OCI-LY7 (cell line): ENCODE data around the gene ATP9B. TPM values are rescaled to one million over a fixed set of nuclear protein-coding genes. Genes with fewer than 3 reads are reported as not detected.

Source experiments
- BruUV-seq: library from RNA; stranded (reverse); fragments of 400-500 nt; replicated peaks from 2 replicates; lab custom pipeline; 2021; lab: Mats Ljungman, UMichigan
- CTCF ChIA-PET: fragments of 300-600 bp; sonication (Branson Sonifier 250); formaldehyde crosslinking; loops from one replicate; lab custom pipeline; 2022; ENCODE audit warnings: antibody characterized with exemption; ENCODE audit not compliant: unreplicated experiment; lab: Charles Lee
- POLR2A ChIA-PET: fragments of 300-600 bp; sonication (Branson Sonifier 250); formaldehyde crosslinking; loops from one replicate; lab custom pipeline; 2022; ENCODE audit warnings: antibody characterized with exemption; lab: Charles Lee
- DNase-seq: peaks from one replicate; pipeline ENCODE4 v3.0.0-alpha.2; 2015; ENCODE audit warnings: low spot score
- H2AFZ ChIP-seq: fragments of 200-600 bp; sonication (generic), shearing (Covaris generic); 2 replicates; pipeline ENCODE4 v1.6.1; 2014; ENCODE audit warnings: mild to moderate bottlenecking, antibody characterized with exemption, low read length, moderate library complexity
- H3K27ac ChIP-seq: fragments of 200-600 bp; sonication (generic); 2 replicates; pipeline ENCODE4 v1.5.1; 2014; ENCODE audit warnings: mixed run types, low read depth, mild to moderate bottlenecking, moderate library complexity, low read length, inconsistent platforms; ENCODE audit not compliant: poor library complexity, severe bottlenecking
- H3K36me3 ChIP-seq: fragments of 200-600 bp; sonication (generic); 2 replicates; pipeline ENCODE4 v1.6.1; 2014; ENCODE audit warnings: mild to moderate bottlenecking, antibody characterized with exemption, low read length, moderate library complexity, mixed read lengths; ENCODE audit not compliant: insufficient read depth
- H3K4me1 ChIP-seq: fragments of 200-600 bp; sonication (generic); 2 replicates; pipeline ENCODE4 v1.5.1; 2014; ENCODE audit warnings: mild to moderate bottlenecking, low read length; ENCODE audit not compliant: insufficient read depth, poor library complexity, severe bottlenecking
- H3K4me2 ChIP-seq: fragments of 200-600 bp; sonication (generic); 2 replicates; pipeline ENCODE4 v1.6.1; 2014; ENCODE audit warnings: mild to moderate bottlenecking, low read length
- H3K4me3 ChIP-seq: fragments of 200-600 bp; sonication (generic); 2 replicates; pipeline ENCODE4 v1.5.1; 2014; ENCODE audit warnings: mild to moderate bottlenecking, low read depth, low read length; ENCODE audit not compliant: poor library complexity, severe bottlenecking
- H3K79me2 ChIP-seq: fragments of 200-600 bp; sonication (generic); 2 replicates; pipeline ENCODE4 v1.6.1; 2016; ENCODE audit warnings: low read depth, mild to moderate bottlenecking, low read length, moderate library complexity, mixed read lengths; ENCODE audit not compliant: insufficient read depth
- H3K9me2 ChIP-seq: fragments of 200-600 bp; sonication (generic); 2 replicates; pipeline ENCODE4 v1.6.1; 2016; ENCODE audit warnings: mild to moderate bottlenecking, low read length, mixed read lengths; ENCODE audit not compliant: insufficient read depth
- H3K9me3 ChIP-seq: fragments of 200-600 bp; sonication (generic); 2 replicates; pipeline ENCODE4 v1.6.1; 2014; ENCODE audit warnings: mild to moderate bottlenecking, mixed run types, low read length, mixed read lengths
- H4K20me1 ChIP-seq: fragments of 200-600 bp; sonication (generic); 2 replicates; pipeline ENCODE4 v1.6.1; 2014; ENCODE audit warnings: mild to moderate bottlenecking, antibody characterized with exemption, low read length, moderate library complexity, mixed read lengths; ENCODE audit not compliant: insufficient read depth
- EZH2phosphoT487 ChIP-seq: fragments of 200-600 bp; sonication (generic); IDR thresholded peaks from 2 replicates; pipeline ENCODE4 v1.6.1; 2018; ENCODE audit warnings: low read depth, borderline replicate concordance, mild to moderate bottlenecking, mixed run types, antibody characterized with exemption, low read length, moderate library complexity, mixed read lengths
- intact Hi-C: fragments of 100-400 bp; cut with micrococcal nuclease; formaldehyde crosslinking; loops from one replicate; pipeline ENCODE4 v1.10.0; 2022; ENCODE audit not compliant: unreplicated experiment
- total RNA-seq, 2 experiments: library from RNA; depleted of rRNA in 1 of 2; stranded (reverse); fragments of >200 nt in 1 of 2; shearing (Covaris generic) in 1 of 2; gene quantifications; 2 replicates each; pipeline ENCODE4 v1.2.3, GENCODE V29; 2014 to 2022
- TF ChIP-seq, protein P1 (sequence below): fragments of 200-600 bp; sonication (generic); conservative IDR thresholded peaks from 2 replicates; pipeline ENCODE4 v1.5.1; 2014; ENCODE audit warnings: mild to moderate bottlenecking, antibody characterized with exemption, low read length, moderate library complexity, mixed read lengths

Gene ATP9B
- total RNA-seq, 2 experiments from 2014 or later, result 27.1 to 36.4 TPM

DNA sequence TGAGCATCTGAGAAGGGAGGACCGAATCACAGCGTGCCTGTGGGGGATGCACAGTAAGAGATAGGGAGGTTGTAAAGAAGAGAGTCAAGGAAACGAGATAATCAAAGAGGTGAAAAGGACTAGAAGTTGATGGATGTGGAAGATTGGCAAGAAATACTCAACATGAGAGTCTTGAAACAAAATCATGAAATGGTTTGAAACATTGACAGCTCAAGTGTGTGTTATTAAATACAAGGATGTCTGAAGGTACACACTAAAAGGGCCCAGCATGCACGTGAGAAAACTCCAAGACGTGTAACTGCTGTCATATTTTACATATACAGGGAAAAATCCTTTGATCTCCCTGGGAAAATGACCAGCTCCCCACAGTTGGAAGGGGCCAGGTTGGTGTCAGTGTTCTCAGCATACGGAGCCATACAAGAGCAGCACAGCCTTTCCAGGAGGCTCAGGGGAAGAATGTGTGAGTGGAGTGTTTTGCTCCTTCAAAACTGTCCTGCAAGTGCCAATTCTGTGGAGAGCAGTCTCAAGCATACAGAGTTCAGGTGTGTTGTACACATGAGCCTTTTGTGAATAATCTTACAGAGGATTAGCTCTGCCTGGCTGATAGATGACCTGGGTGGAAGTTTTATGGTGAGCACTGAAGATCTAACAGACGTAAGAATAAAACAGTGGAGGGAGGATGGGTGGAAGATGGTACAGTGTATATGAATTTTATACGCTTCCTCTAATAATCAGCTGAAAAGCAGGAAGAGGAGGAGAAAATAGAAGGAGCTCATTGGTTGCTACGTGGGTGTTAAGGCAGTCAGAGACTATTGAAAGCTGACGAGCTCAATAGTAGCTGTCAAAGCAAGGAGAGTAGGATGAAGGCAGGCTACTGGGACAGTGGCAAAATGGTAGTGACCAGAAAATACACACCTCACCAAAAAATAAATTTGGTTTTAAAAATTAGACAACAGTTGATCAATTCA, 126.8 kb downstream of the ATP9B start:
- TF ChIP-seq, protein P1, sequence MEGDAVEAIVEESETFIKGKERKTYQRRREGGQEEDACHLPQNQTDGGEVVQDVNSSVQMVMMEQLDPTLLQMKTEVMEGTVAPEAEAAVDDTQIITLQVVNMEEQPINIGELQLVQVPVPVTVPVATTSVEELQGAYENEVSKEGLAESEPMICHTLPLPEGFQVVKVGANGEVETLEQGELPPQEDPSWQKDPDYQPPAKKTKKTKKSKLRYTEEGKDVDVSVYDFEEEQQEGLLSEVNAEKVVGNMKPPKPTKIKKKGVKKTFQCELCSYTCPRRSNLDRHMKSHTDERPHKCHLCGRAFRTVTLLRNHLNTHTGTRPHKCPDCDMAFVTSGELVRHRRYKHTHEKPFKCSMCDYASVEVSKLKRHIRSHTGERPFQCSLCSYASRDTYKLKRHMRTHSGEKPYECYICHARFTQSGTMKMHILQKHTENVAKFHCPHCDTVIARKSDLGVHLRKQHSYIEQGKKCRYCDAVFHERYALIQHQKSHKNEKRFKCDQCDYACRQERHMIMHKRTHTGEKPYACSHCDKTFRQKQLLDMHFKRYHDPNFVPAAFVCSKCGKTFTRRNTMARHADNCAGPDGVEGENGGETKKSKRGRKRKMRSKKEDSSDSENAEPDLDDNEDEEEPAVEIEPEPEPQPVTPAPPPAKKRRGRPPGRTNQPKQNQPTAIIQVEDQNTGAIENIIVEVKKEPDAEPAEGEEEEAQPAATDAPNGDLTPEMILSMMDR, result no peak
- TF ChIP-seq EZH2phosphoT487, result no peak
- Histone ChIP-seq H3K9me3 (peaks cover 13% of the 10 kb centered on the region; the same call in 1 of the 2 replicates), H3K4me3 (no peak overlapping the region), H3K36me3 (peaks cover 37% of the 10 kb centered on the region), H3K27ac (peak overlapping the region; percentile 93), H4K20me1 (no peaks in the 10 kb centered on the region), H3K79me2 (peaks cover 10% of the 10 kb centered on the region; the same call in 1 of the 2 replicates), H3K4me1 (peaks cover 75% of the 10 kb centered on the region), H2AFZ (no peak overlapping the region), H3K9me2 (no peaks in the 10 kb centered on the region), H3K4me2 (peak overlapping the region; percentile 77)
- ChIA-PET CTCF (interaction anchor here (0.6 kb wide), 1 partner anchor 18 kb away, joined by 4 read pairs; no protein-coding TSS in a partner anchor), POLR2A (interaction anchor here (0.7 to 1.9 kb wide), 5 partner anchors 8 to 572 kb away, joined by 3 to 11 read pairs (median 3); no protein-coding TSS in a partner anchor)
- no TSS peak for BruUV-seq
- intact Hi-C loops, result loop anchor here (2.0 to 5.0 kb wide), 2 partner anchors 51 to 124 kb away; no protein-coding TSS in a partner anchor
- no peak for DNase-seq

DNA sequence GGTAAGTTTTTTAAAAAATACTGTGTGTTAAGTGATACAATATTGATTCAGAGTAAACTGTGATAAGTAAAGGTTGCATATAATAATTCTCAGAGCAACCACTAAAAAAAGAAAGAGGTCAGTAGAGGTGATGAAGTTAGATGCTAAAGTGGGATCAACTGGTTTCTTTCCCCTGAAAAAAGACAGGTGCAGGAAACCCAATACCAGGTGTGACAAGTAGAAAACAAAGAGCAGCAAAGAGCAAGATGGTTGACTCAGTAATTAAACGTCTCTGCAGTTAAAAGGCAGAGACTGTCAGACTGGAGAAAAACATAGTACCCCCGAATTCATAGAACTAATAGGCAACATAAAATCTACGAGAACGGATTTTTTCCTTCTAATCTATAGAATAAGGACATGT, 128.3 kb downstream of the ATP9B start:
- POLR2A ChIA-PET, result no interaction called here
- CTCF ChIA-PET, result no interaction called here
- peak; percentile 73 for DNase-seq
- no peaks in the 10 kb centered on the region for H3K9me2 ChIP-seq
- H3K4me2 ChIP-seq, result peak overlapping the region; percentile 77
- H3K36me3 ChIP-seq, result peaks cover 24% of the 10 kb centered on the region
- H3K27ac ChIP-seq, result peak overlapping the region; percentile 93
- TF ChIP-seq, protein P1, result no peak
- no peak for TF ChIP-seq EZH2phosphoT487
- H4K20me1 ChIP-seq, result no peaks in the 10 kb centered on the region
- H3K9me3 ChIP-seq, result no peaks in the 10 kb centered on the region
- H3K4me1 ChIP-seq, result peaks cover 71% of the 10 kb centered on the region
- intact Hi-C loops, result loop anchor here (2.0 to 5.0 kb wide), 2 partner anchors 49 to 125 kb away; no protein-coding TSS in a partner anchor
- no TSS peak for BruUV-seq
- peak overlapping the region; percentile 38 for H3K4me3 ChIP-seq
- no peak overlapping the region for H2AFZ ChIP-seq
- H3K79me2 ChIP-seq, result peaks cover 3% of the 10 kb centered on the region; the same call in 1 of the 2 replicates
